CD4-positive, alpha-beta T cell treated with Interleukin-2 at 100 ng/mL for 4 hours (primary cell): Measurements from ENCODE around the gene SH2B2.
"Not testable (repeated sequence)": the region's sequence is repeated elsewhere in the genome, so short reads cannot be mapped to it uniquely, and the experiment has no call there.

Experiments
- DNase-seq: peaks from one replicate; pipeline ENCODE4 v3.0.0-alpha.2; 2020; ENCODE audit warnings: low spot score

SH2B2 gene

DNA sequence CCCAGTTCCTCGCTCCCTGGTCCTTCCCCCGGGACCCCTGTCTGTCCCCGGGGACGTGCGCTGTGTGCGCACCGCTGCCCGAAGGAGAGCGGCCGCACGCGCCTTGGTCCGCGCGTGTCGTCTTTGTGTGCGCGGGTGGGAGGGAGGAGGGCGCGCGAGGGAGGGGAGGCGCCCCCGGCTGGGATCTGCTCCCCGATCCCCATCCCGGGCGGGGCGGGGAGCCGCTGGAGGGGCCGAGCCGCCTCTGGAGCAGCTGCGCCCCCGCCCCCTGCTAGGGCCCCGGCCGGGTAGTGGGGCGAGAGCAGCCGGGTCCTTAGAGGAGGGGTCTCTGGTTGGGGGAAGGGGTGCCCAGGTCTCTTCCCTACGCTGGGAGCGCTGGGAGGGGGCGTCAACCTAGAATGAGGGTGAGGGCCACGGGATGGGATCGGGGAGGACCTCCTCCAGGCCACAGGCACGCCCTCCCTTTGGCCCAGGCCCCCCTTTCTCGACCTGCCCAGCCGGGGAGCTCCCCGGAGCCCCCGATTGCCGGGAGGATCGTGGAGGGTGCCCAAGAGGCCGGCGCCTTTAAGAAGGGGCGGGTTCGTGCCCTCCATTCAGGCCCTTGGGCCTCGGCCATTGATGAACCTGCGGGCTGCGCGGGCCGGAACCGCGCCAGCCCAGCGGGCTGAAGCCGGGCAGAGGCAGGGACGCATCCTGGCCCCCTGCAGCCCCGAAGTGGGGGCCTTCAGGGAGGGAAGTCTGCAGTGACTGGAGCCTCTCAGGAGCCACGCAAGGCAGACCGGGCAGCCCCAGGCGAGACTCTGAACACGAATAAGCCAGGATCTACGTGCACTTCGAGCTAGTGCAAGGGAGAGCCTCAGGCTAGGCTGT is 678 bp downstream of the SH2B2 start:
- DNase-seq: no peak

DNA sequence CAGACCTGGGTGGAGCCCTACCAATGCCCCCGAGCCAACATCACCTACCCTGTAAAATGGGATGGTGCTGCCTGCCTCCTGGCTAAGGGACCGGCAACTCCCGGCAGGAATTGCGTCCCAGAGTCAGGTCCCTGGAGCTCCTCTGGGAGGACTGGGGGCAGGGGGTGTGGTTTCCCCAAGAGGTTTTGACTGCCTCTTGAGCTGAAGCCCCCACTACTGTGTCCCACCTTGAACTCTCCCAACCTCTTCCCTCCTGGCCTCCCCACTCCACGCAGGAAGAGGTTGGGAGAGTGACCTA is 1.3 kb downstream of the SH2B2 start:
- no peak for DNase-seq

DNA sequence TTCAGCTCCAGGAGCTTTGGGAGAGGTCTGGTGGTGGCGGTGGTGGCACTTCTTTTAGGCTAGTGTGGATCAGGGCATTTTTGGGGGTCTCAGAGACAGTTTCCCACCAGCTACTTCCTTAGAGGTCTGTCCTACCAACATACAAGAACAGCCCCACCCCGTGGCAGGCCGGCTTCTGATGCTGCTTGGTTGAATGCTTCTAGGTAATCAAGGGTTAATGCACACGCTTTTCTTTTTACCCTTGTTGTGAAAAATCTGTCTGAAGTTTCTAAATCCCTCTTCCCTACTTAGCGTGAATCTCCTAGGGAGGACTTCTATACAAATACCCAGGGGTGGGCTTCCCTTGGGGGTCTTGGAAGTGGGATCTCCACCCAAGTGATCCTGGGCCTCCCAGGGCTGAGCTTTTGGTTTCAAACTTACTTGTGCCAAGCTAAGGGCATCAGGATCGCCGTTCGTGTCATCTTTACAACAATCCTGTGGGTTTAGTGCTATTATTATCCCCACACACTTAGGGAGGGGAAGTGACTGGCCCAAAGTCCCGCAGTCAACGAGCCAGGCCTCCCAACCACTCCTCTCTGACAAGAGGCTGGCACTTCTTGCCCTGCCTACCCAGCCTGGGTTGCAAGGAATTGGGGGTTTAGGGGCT is 1.7 kb downstream of the SH2B2 start:
- DNase-seq: no peak

DNA sequence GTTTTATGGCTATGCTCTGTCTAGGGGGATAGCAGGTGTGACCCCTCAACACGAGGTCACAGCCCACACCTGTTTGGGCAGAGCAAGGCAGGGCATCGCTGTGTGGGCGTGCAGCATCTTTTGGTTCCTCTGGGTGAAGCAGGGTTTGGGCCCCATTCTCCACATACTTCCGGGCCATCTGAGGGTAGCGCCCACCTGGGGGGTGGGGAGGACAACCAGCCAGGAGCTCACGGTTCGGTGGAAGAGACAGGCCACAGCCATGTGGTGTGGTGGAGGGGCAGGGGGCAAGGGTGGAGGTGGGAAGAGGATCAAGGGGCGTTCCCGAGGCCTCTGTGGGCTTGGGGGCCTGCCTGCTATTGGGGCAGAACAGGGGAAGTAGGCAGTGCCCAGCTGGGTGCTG is 2.4 kb downstream of the SH2B2 start:
- no peak for DNase-seq

DNA sequence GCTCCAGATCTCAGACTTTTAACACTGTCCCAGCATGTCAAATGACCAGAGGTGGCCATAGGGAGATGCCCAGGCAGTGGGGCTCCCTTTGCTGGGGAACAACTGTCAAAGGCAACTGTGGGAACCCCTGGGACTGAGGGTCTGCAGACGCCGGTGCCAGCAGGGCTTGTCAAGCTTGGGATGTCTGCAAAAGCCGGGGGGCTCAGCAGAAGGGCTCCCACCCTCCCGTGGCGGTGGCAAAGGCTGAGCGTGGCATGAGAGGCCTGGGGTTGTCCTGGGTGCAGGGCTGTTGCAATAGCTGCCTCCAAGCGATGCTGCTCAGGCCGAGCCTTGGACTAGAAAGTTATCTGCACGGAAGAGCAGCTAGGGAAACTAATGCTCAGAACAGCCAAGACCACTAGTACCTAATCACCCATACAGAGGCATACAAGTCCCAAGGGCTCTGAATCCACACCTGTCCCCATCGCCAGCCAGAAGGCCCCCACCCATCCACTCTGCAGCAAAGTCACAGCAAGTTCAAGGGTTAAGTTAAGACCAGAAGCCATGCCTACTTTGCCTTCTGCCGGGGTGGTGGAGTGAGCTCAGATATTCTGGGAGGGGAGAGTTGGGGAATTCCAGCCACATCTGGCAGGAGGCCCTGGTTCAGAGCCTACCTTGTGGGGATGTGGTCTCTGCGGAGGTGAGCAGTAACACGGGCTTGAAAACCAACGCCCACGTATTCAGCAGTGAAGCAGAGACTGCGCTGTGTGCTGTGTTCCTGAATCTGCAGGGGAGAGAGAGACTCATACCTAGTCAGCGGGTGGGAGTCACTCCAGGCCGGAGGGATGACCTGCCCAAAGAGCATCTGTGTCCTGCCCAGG is 4.6 kb downstream of the SH2B2 start:
- peak; percentile 29 for DNase-seq

DNA sequence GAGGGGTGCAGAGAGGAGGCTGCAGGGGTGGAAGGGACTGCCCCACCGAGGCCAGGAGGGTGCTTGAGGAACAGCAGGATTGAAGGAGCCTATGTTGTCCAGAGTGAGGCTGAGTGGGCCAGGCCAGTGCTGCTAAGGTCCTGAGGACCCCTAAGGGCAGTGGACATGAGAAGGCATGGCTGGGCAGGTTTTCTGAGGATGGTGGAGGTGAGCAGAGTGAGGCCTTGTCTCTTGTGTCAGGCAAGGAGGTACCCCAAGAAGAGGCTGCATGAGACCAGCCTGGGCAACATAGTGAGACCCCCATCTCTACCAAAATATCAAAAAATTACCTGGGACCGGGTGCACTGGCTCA is 5.2 kb downstream of the SH2B2 start:
- no peak for DNase-seq

DNA sequence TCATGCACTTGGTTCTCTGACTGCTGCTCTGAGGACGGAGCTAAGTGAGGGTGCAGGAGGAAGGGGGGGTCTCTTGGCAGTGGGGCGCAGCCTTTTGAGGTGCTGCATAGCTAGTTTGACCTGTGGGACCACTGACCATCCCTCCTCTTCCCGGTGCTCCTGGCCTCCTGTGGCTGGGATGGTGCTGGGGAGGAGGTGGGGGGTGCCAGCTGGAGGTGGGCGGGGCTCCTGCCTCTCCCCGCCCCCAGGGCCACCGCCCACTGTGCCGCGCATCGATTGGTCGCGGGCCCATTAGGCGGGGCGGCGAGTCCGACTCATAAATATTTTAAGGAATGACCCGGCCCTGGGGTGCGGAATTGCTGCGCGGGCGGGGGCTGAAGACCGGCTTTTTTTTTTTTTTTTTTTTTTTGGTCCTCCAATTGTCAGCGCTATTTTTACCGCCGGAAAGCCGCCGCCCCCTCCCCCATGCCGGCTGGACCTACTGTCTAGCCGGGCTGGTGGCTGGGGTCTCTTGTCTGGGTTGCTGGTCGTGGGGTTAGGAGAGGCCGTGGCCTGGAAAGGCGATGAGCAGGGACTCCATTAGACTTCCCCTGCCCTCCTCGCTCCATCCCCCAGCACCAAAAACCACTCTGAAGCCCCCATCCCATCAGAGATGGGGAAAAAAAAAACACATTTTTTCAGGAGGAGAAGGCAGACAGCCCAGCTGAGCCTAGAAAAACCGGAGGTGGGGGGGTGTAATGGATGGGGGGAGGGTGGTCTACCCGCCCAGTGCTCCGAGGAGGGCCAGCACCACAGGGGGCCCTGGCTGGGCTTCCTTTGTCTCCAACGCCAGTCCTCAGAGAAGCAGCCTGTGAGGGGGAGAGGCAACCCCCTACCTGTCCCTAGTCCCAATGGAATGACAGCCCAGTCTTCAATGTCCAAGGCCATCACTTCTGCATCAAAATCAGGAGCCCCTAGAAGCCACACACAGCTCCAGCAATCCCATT is 6.4 kb downstream of the SH2B2 start:
- DNase-seq: no peak

DNA sequence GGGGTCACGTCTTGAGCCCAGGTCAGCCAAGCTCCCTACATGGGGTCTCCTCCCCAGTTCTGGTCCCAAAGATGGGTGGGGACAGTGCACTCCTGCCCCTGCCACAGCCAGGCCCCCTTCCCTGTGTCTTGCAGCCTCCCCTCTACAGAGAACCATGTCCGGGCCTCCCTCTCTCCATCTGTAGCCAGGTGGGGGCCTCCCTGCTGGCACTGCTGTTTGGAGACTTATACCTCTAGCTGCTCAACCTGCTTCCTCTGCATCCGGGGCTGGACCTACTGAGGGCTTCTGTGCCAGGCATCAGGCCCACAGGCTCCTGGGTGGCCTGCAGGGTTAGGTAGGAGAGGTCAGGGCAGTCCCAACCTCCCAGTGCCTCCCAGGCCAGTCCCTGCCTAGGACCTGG is 7.9 kb downstream of the SH2B2 start:
- DNase-seq: no peak

DNA sequence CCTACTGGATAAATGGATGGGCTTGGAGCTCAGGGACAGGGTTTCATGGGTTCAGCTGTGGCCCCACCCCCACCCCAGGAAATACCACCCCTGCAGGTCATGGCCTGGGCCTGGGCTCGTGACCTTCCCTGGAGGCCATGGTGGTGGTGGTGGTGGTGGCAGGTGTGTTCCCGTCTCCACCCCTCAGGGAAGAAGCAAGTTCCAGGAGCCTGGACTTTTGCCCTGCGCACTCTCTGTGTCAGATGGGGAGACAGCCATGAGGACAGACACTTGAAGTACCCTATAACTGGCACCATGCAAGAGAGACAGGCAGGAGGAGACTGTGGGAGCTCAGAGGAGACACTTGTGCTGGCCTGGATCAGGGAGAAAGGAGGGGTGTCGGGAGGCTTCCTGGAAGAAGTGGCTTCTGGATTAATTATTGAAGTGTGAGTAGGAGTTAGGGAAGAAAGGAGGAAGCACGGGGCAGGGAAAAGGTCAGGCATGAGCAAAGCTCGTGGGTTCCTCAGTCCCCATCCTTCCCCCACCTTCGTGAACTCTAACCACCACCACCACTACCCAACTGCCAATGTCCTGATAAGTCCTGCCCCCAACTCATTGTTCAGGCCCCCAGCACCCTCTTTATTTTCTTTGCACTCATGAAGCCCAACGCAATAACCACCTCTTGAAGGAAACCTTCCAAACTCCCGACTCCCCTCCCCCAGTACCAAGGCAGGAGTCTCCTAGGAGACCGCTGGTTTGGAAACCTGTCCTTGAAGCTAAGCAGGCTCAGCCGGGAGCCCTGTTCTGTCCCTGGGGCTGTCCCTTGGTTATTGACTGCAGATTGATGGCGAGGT is 8.9 kb downstream of the SH2B2 start:
- no peak for DNase-seq

DNA sequence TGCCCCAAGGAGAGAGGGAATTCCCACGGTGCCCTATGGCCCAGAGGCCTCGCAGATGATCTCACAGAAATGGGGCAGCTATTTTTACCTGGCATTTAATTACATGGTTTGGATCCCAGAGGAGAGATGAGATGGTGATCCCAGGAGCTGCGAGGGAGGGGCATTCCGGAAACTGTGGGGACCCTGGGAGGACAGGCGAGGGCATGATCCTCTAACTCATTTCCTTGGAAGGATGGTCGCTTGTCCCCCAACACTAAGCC is 9.4 kb downstream of the SH2B2 start:
- DNase-seq: no peak

DNA sequence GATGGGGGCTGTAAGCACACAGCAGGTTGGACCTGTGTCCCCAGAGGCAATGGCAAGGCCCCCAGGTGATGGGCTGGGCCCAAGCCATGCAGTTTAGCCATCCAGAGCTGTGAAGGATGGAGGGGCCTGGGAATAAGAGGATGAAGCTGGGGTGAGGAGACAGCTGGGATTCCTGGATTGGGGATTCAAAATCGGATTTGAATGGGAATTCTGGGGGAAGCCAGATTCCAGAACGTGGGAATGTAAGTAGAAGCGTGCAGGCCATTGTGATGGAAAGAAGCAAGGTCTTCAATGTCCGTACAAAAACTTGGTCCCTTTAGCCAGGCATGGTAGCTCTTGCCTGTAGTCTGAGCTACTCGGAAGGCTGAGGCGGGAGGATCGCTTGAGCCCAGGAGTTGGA is 9.8 kb downstream of the SH2B2 start:
- DNase-seq: no peak

DNA sequence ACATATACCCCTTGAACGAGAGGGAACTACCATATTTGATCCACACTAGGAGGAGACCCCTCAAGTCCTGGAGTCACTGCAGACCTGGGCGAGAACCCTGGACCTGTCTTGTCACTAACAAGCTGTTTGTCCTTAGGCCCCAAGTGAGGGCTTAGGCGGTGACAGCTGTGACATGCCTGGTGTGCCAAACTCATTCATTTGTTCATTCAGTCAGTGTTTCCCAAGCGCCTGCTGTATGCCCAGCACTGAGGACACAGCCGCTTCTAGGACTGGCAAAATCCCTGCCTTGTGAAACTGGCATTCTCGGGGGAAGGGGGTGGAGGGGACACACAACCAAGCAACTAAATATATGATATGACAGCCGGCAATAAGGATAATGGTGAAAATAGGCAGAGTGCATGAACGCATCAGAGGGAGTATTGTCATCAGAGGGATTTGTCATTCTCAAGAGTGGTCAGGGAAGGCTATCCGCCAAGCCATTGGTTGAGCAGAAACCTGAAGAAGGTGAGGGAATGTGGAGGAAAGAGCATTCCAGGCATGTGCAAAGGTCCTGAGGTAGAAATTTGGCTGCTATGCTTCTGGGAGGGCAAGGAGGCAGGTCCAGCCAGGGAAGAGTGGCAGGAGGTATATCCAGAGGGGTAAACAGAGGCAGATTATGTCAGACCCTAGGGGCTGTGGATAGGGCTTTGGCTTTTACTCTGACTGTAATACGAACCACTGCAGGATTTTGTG is 11.0 kb downstream of the SH2B2 start:
- no peak for DNase-seq

DNA sequence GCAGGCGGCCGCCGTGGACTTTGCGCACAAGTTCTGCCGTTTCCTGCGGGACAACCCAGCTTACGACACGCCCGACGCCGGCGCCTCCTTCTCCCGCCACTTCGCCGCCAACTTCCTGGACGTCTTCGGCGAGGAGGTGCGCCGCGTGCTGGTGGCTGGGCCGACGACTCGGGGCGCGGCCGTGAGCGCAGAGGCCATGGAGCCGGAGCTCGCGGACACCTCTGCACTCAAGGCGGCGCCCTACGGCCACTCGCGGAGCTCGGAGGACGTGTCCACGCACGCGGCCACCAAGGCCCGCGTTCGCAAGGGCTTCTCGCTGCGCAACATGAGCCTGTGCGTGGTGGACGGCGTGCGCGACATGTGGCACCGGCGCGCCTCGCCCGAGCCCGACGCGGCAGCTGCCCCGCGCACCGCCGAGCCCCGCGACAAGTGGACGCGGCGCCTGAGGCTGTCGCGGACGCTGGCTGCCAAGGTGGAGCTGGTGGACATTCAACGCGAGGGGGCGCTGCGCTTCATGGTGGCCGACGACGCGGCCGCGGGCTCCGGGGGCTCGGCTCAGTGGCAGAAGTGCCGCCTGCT is 14.1 kb downstream of the SH2B2 start:
- DNase-seq: no peak

DNA sequence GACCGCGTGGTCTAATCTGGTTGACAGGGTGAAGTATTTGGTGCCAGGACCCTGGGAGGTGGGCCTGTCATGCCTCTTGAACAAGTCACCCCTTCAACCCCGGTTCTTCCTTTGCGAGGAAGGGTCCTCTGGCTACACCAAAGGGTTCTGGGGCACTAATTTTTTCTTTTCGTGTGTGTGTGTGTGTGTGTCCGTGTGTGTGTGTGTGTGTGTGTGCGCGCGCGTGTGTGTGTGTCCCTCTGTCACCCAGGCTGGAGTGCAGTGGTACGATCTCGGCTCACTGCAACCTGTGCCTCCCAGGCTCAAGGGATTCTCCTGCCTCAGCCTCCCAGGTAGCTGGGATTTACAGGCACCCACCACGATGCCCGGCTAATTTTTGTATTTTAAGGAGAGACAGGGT is 14.7 kb downstream of the SH2B2 start:
- not testable (repeated sequence) for DNase-seq

DNA sequence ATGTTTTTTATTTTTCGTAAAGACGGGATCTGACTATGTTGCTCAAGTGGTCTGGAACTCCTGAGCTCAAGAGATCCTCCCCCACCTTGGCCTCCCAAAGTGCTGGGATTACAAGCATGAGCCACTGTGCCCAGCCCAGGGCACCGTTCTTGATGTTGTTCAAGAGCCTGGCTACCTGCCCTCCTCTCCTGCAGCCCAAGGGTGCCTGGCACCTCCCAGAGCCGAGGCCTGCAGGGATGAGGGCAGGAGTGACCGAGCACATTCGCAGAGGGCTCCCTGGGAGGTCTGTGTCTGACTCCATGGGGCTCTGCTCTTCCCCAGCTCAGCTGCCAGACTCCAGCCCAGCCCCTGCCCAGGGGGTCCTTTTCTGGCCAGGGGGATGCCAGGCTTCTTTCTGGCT is 15.4 kb downstream of the SH2B2 start:
- no peak for DNase-seq

DNA sequence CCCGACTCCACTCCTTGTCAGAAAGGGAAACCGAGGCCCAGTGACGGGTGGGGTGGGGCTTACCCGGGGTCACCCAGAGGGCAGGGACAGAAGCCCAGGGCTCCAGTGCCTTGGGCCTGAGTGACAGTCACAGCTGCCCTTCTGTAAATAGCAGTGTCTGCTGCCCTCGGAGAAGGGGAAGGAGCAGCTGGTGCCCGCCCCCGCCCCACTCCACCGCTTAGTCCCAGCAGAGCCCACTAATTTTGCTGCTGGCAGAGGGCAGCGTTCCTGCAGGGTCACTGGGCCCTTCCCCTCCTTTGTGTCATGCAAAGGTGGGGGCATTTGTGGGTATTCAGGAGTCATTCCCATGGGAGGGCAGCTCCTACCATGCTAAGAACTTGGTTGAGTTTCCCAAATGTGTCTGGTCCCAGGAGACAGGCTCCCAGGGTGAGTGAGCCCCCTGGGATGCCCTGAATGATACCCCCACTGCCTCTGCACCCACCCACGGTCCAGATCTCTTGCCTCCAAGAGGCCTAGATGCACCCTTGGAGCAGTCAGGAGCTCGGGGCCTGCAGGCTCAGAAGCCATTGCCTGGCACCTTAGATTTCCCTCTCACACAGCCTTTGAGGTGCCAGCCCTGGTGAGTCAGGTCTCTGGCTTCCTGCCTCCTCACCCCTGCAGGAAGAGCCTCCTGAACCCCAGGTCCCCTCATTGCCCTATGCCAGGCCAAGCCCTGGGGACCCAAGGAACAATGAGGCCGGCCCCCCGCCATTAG is 17.2 kb downstream of the SH2B2 start:
- no peak for DNase-seq

DNA sequence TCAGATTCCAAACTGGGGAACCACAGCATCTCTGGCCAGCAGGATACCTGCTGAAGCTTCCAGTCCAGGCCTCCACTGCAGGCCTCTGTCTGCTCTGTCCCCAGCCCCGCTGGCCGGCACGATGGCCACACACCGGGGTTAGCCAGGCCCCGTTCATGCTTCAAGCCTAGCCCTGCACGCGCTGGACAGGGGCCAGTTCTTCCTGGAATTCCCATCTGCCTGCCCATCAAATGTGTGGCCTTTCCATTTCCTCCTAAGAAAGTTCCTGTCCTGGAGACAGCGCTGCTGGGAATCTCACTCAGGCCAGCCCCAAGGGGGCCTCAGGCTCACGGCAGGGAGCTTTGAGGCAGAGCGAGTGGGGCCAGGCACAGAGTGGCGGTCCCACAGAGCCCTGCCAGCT is 18.0 kb downstream of the SH2B2 start:
- no peak for DNase-seq

DNA sequence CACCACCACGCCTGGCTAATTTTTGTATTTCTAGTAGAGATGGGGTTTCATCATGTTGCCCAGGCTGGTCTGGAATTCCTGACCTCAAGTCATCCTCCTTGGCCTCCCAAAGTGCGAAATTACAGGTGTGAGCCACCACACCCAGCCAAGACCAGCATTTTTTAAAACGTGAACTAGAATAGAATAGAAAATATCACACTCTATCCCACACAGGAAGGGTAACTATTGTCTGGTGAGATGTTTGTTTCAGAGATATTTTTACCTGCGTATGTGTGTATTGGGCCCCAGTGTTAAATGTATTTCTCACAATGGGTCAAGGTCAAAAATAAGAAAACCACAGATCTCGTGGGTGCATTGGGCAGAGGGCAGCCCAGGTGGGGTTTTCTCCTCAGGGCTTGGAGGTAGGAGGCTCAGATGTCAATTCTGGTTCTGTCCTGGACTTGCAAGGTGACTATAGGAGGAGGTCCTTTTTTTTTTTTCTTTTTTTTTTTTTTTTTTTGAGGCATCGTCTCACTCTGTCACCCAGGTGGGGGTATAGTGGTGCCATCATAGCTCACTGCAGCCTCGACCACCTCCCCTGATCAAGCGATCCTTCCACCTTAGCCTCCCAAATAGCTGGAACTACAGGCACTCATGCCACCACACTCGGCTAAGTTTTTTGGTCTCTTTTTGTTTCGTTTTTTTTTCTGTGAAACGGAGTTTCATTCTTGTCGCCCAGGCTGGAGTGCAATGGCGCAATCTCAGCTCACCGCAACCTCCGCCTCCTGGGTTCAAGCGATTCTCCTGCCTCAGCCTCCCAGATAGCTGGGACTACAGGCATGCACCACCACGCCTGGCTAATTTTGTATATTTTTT is 19.0 kb downstream of the SH2B2 start:
- DNase-seq: no peak
